Liver (tissue), 9 donors: ENCODE measurements around the gene PPP1R12A. TPM values are rescaled to one million over a fixed set of nuclear protein-coding genes. Genes with fewer than 3 reads are reported as not detected.

Experiments used
- DNase-seq: peaks from one replicate; pipeline ENCODE4 v3.0.0-alpha.2; 2017; ENCODE audit warnings: low spot score
- H3K27ac ChIP-seq, 2 donors: one replicate each; pipeline ENCODE4 v1.7.0; 2013; ENCODE audit warnings: inconsistent platforms in 2 of 2, low read length in 2 of 2, control low read depth in 1 of 2, low read depth in 1 of 2, mild to moderate bottlenecking in 1 of 2
- H3K27me3 ChIP-seq, 4 donors: one replicate each; pipeline versions ENCODE4 v1.6.1 to v1.7.0; 2013; ENCODE audit warnings: low read length in 3 of 4, inconsistent platforms in 1 of 4, mild to moderate bottlenecking in 1 of 4, moderate library complexity in 1 of 4; ENCODE audit not compliant: control insufficient read depth in 4 of 4, insufficient read depth in 4 of 4
- H3K36me3 ChIP-seq, 4 donors: one replicate each; pipeline versions ENCODE4 v1.6.1 to v1.7.0; 2013; ENCODE audit warnings: low read length in 3 of 4, mild to moderate bottlenecking in 3 of 4, low read depth in 1 of 4, moderate library complexity in 1 of 4; ENCODE audit not compliant: control insufficient read depth in 4 of 4, insufficient read depth in 3 of 4
- H3K4me1 ChIP-seq, 4 donors: one replicate each; pipeline versions ENCODE4 v1.6.1 to v1.7.0; 2013; ENCODE audit warnings: low read length in 3 of 4, mild to moderate bottlenecking in 3 of 4, moderate library complexity in 1 of 4; ENCODE audit not compliant: control insufficient read depth in 4 of 4, insufficient read depth in 4 of 4
- H3K4me3 ChIP-seq, 3 donors: one replicate each; pipeline versions ENCODE4 v1.6.1 to v1.7.0; 2013; ENCODE audit warnings: low read length in 3 of 3, control low read depth in 1 of 3, low read depth in 1 of 3, mild to moderate bottlenecking in 1 of 3
- H3K9ac ChIP-seq, 2 donors: one replicate each; pipeline ENCODE4 v1.7.0; 2013; ENCODE audit warnings: low read length in 2 of 2, mild to moderate bottlenecking in 2 of 2, moderate library complexity in 2 of 2, control low read depth in 1 of 2, low read depth in 1 of 2
- H3K9me3 ChIP-seq, 4 donors: one replicate each; pipeline versions ENCODE4 v1.6.1 to v1.7.0; 2013; ENCODE audit warnings: low read length in 3 of 4; ENCODE audit not compliant: control insufficient read depth in 4 of 4
- GABPA ChIP-seq, 2 donors: IDR thresholded peaks in 1 of 2; conservative IDR thresholded peaks in 1 of 2; 2 replicates each; pipeline ENCODE4 v1.6.1; 2016; ENCODE audit warnings: antibody characterized with exemption in 2 of 2, mild to moderate bottlenecking in 1 of 2, moderate library complexity in 1 of 2
- HNF4A ChIP-seq, 2 donors: conservative IDR thresholded peaks; 2 replicates each; pipeline ENCODE4 v1.6.1; 2016; ENCODE audit warnings: antibody characterized with exemption in 2 of 2, mild to moderate bottlenecking in 2 of 2
- HNF4G ChIP-seq: IDR thresholded peaks from 2 replicates; pipeline ENCODE4 v1.6.1; 2016; ENCODE audit warnings: antibody characterized with exemption
- JUND ChIP-seq, 2 donors: IDR thresholded peaks; 2 replicates each; pipeline ENCODE4 v1.6.1; 2016; ENCODE audit warnings: antibody characterized with exemption in 2 of 2
- NR2F2 ChIP-seq: IDR thresholded peaks from 2 replicates; pipeline ENCODE4 v1.6.1; 2016; ENCODE audit warnings: antibody characterized with exemption
- RAD21 ChIP-seq, 2 donors: IDR thresholded peaks; 2 replicates each; pipeline ENCODE4 v1.6.1; 2016; ENCODE audit warnings: antibody characterized with exemption in 2 of 2, mild to moderate bottlenecking in 2 of 2
- REST ChIP-seq: IDR thresholded peaks from 2 replicates; pipeline ENCODE4 v1.6.1; 2016; ENCODE audit warnings: antibody characterized with exemption, mild to moderate bottlenecking
- SP1 ChIP-seq: IDR thresholded peaks from 2 replicates; pipeline ENCODE4 v1.6.1; 2018; ENCODE audit warnings: antibody characterized with exemption, mild to moderate bottlenecking
- TAF1 ChIP-seq: conservative IDR thresholded peaks from 2 replicates; pipeline ENCODE4 v1.6.1; 2016; ENCODE audit warnings: antibody characterized with exemption, mild to moderate bottlenecking
- YY1 ChIP-seq: IDR thresholded peaks from 2 replicates; pipeline ENCODE4 v1.6.1; 2016; ENCODE audit warnings: antibody characterized with exemption, mild to moderate bottlenecking
- ZBTB33 ChIP-seq: IDR thresholded peaks from 2 replicates; pipeline ENCODE4 v1.6.1; 2016; ENCODE audit warnings: antibody characterized with exemption
- WGBS: extraction: QIAGEN DNeasy Blood & Tissue Kit; methylation state at CpG from one replicate; pipeline ENCODE4 v1.1.7; 2013; 5-methylcytosine and 5-hydroxymethylcytosine counted together
- polyA plus RNA-seq, 2 donors: library from polyadenylated mRNA; stranded (reverse) in 1 of 2; unstranded in 1 of 2; fragments of 200-250 nt in 1 of 2; fragments of >200 nt in 1 of 2; fragmentation: Nextera tagmentation in 1 of 2; extraction: Ambion mirVana in 1 of 2; gene quantifications; one replicate each; pipeline versions ENCODE4 v1.2.1 to v1.2.3, GENCODE V29; 2013 to 2015
- total RNA-seq, 2 donors: library from RNA; depleted of rRNA; stranded (reverse); fragments of >200 nt; gene quantifications; one replicate each; pipeline ENCODE4 v1.2.3, GENCODE V29; 2014
- TF ChIP-seq, protein P1 (sequence below): IDR thresholded peaks from 2 replicates; pipeline ENCODE4 v1.6.1; 2016; ENCODE audit warnings: antibody characterized with exemption
- donor health status: healthy.
- donor health status: healthy.
- donor health status: healthy.
- donor health status: healthy.
- donor health status: healthy.

The PPP1R12A gene
- total and polyA plus RNA-seq, 4 donors = 5.1 to 41.6 (median 27.8) TPM

- TF ChIP-seq GABPA (IDR thresholded peaks at IDR 0.05 in 1 of 2, conservative IDR thresholded peaks at IDR 0.05 in 1 of 2) = no peak
- TF ChIP-seq NR2F2 = no peak
- no peak for TF ChIP-seq HNF4A (conservative IDR thresholded peaks at IDR 0.05)
- no peak for TF ChIP-seq YY1
- TF ChIP-seq, protein P1, sequence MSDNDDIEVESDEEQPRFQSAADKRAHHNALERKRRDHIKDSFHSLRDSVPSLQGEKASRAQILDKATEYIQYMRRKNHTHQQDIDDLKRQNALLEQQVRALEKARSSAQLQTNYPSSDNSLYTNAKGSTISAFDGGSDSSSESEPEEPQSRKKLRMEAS = no peak
- no peak for TF ChIP-seq JUND (IDR thresholded peaks at IDR 0.05)
- no peak for TF ChIP-seq TAF1
- no peak for TF ChIP-seq HNF4G
- no peak for DNase-seq
- no peak overlapping the region for H3K9ac ChIP-seq
- H3K36me3 ChIP-seq = no peaks in the 10 kb centered on the region
- no peak overlapping the region for H3K27ac ChIP-seq
- H3K4me3 ChIP-seq = no peak overlapping the region
- H3K9me3 ChIP-seq = no peaks in the 10 kb centered on the region
- peaks cover 2 to 9% (median 5%) of the 10 kb centered on the region in 4 donors for H3K4me1 ChIP-seq
- no peaks in the 10 kb centered on the region for H3K27me3 ChIP-seq
- 63% methylated on average over 1 of the region's 1 CpG for WGBS
Observed at GRCh38 chr12:79927772-79928474, 7.0 kb downstream of the PPP1R12A start.

GRCh38 chr12:79926951-79927350, 7.9 kb downstream of the PPP1R12A start:
- 61% methylated on average over 3 of the region's 3 CpGs for WGBS
- H3K36me3 ChIP-seq = no peaks in the 10 kb centered on the region
- H3K27me3 ChIP-seq = no peaks in the 10 kb centered on the region
- no peak overlapping the region for H3K9ac ChIP-seq
- no peak overlapping the region for H3K27ac ChIP-seq
- TF ChIP-seq SP1 (no peak), ZBTB33 (no peak)
- DNase-seq = no peak
- peaks cover 0 to 2% (median 0%) of the 10 kb centered on the region in 4 donors for H3K4me1 ChIP-seq
- no peak overlapping the region for H3K4me3 ChIP-seq
- no peaks in the 10 kb centered on the region for H3K9me3 ChIP-seq

GRCh38 chr12:79925492-79925891, 9.4 kb downstream of the PPP1R12A start:
- no peak overlapping the region for H3K9ac ChIP-seq
- H3K9me3 ChIP-seq = no peaks in the 10 kb centered on the region
- DNase-seq = no peak
- no peaks in the 10 kb centered on the region for H3K27me3 ChIP-seq
- H3K36me3 ChIP-seq = no peaks in the 10 kb centered on the region
- no peak overlapping the region for H3K4me3 ChIP-seq
- H3K4me1 ChIP-seq = peaks cover 0 to 2% (median 0%) of the 10 kb centered on the region in 4 donors
- H3K27ac ChIP-seq = no peak overlapping the region
- TF ChIP-seq RAD21 (IDR thresholded peaks at IDR 0.05) (no peak), REST (no peak), JUND (IDR thresholded peaks at IDR 0.05) (no peak)
- WGBS = 80% methylated on average over 1 of the region's 1 CpG
